HepG2 (cell line): ENCODE data around the gene PLIN4.

Experiments
- CTCF ChIP-seq: sonication (generic); formaldehyde crosslinking; IDR thresholded peaks from 2 replicates; pipeline ENCODE4 v1.5.0; 2020; ENCODE audit warnings: mild to moderate bottlenecking, missing genetic modification reagents, moderate library complexity
- EHMT2 ChIP-seq: fragments of 200-600 bp; sonication (generic); IDR thresholded peaks from 2 replicates; pipeline ENCODE4 v1.7.0; 2017; ENCODE audit warnings: antibody characterized with exemption, low read depth, low read length, borderline replicate concordance
- ELF4 ChIP-seq: sonication (generic); formaldehyde crosslinking; IDR thresholded peaks from 2 replicates; pipeline ENCODE4 v1.5.0; 2020; ENCODE audit warnings: missing genetic modification reagents, mild to moderate bottlenecking, moderate library complexity, borderline replicate concordance
- FOXJ3 ChIP-seq: sonication (generic); formaldehyde crosslinking; IDR thresholded peaks from 2 replicates; pipeline ENCODE4 v1.4.0; 2020; ENCODE audit warnings: missing genetic modification reagents, mild to moderate bottlenecking, borderline replicate concordance
- HNF4G ChIP-seq, 2 experiments: sonication (generic) in 1 of 2; formaldehyde crosslinking in 1 of 2; IDR thresholded peaks; 2 replicates each; pipeline versions ENCODE4 v1.4.0 to v1.6.1; 2011 to 2020; ENCODE audit warnings: borderline replicate concordance in 2 of 2, low read depth in 2 of 2, mild to moderate bottlenecking in 2 of 2, low read length in 1 of 2, missing genetic modification reagents in 1 of 2, moderate library complexity in 1 of 2
- NFIC ChIP-seq: IDR thresholded peaks from 2 replicates; pipeline ENCODE4 v1.6.1; 2012; ENCODE audit warnings: mild to moderate bottlenecking, low read length, inconsistent platforms
- SIN3B ChIP-seq: fragments of 150-350 bp; IDR thresholded peaks from 2 replicates; pipeline ENCODE4 v1.6.1; 2014; ENCODE audit warnings: low read length
- SMC3 ChIP-seq: IDR thresholded peaks from 2 replicates; pipeline ENCODE4 v1.6.1; 2011; ENCODE audit warnings: low read length, improper control_type of control experiment
- SOX6 ChIP-seq, 2 experiments: fragments of 450-650 bp in 1 of 2; sonication (generic) in 1 of 2; formaldehyde crosslinking in 1 of 2; IDR thresholded peaks; 2 replicates each; pipeline versions ENCODE4 v1.4.0 to v1.6.1; 2017 to 2020; ENCODE audit warnings: antibody characterized with exemption in 1 of 2, mild to moderate bottlenecking in 1 of 2, missing genetic modification reagents in 1 of 2
- TSC22D2 ChIP-seq: sonication (generic); formaldehyde crosslinking; IDR thresholded peaks from 2 replicates; pipeline ENCODE4 v1.5.1; 2020; ENCODE audit warnings: missing genetic modification reagents, mild to moderate bottlenecking, borderline replicate concordance
- ZNF274 ChIP-seq: sonication (generic); formaldehyde crosslinking; IDR thresholded peaks from 2 replicates; pipeline ENCODE4 v1.5.1; 2020; ENCODE audit warnings: mild to moderate bottlenecking, missing genetic modification reagents
- ZNF772 ChIP-seq: sonication (generic); formaldehyde crosslinking; IDR thresholded peaks from 2 replicates; pipeline ENCODE4 v1.5.0; 2020; ENCODE audit warnings: mild to moderate bottlenecking, missing genetic modification reagents

GRCh38 chr19:4523306-4524110 is 5.2 kb upstream of the PLIN4 start:
- TF ChIP-seq FOXJ3 (no peak), CTCF (CRISPR knock-in tag) (peak; percentile 95), HNF4G (IDR thresholded peaks at IDR 0.05; ENCODE audit: borderline replicate concordance, low read depth, low read length) (peak; percentile 88), HNF4G (CRISPR knock-in tag; IDR thresholded peaks at IDR 0.05; ENCODE audit: borderline replicate concordance, low read depth) (0 out of 2 replicates have a peak, but pooled peaks have one; percentile 56), SIN3B (no peak), TSC22D2 (CRISPR knock-in tag) (no peak), SMC3 (0 out of 2 replicates have a peak, but pooled peaks have one; percentile 9), SOX6 (IDR thresholded peaks at IDR 0.05) (no peak), SOX6 (CRISPR knock-in tag; IDR thresholded peaks at IDR 0.05) (peak; percentile 57; the same call in 1 of the 2 replicates), EHMT2 (no peak), ELF4 (CRISPR knock-in tag) (no peak), NFIC (no peak), ZNF772 (no peak), ZNF274 (CRISPR knock-in tag) (no peak)
